Measurements from ENCODE around the gene DPP3. TPM values are rescaled to one million over a fixed set of nuclear protein-coding genes. Genes with fewer than 3 reads are reported as not detected.

DPP3 gene
- polyA plus RNA-seq, 1 experiment: 85.2 TPM

GRCh38 chr11:66464916-66465315, 15.3 kb upstream of the DPP3 start:
- no peak for TF ChIP-seq CTCF (IDR thresholded peaks at IDR 0.05; ENCODE audit: insufficient read depth, low read depth, low read length)
- H3K27me3 ChIP-seq (ENCODE audit: control insufficient read depth, insufficient read depth, low read length): no peaks in the 10 kb centered on the region; the same call in 1 of the 2 replicates
- H3K4me3 ChIP-seq (ENCODE audit: low read depth, low read length): no peak overlapping the region
- no peak for DNase-seq (ENCODE audit: low read depth)
- ChIA-PET CTCF (interaction anchor here (1.0 to 1.3 kb wide), 2 partner anchors 56 to 79 kb away, joined by 3 read pairs; no protein-coding TSS in a partner anchor), POLR2A (no interaction called here)
- H3K36me3 ChIP-seq (ENCODE audit: control insufficient read depth, insufficient read depth, low read length): peaks cover 2% of the 10 kb centered on the region; the same call in 1 of the 2 replicates

GRCh38 chr11:66465373-66466224, 14.6 kb upstream of the DPP3 start:
- H3K36me3 ChIP-seq (ENCODE audit: control insufficient read depth, insufficient read depth, low read length): peaks cover 2% of the 10 kb centered on the region; the same call in 1 of the 2 replicates
- ChIA-PET CTCF (interaction anchor here (1.0 to 2.8 kb wide), 4 partner anchors 13 to 79 kb away, joined by 3 to 18 read pairs (median 3); partner anchors contain the start of gene DPP3), POLR2A (no interaction called here)
- DNase-seq (ENCODE audit: low read depth): no peak
- H3K27me3 ChIP-seq (ENCODE audit: control insufficient read depth, insufficient read depth, low read length): no peaks in the 10 kb centered on the region; the same call in 1 of the 2 replicates
- no peak for TF ChIP-seq CTCF (IDR thresholded peaks at IDR 0.05; ENCODE audit: insufficient read depth, low read depth, low read length)
- H3K4me3 ChIP-seq (ENCODE audit: low read depth, low read length): peak overlapping the region; percentile 72

GRCh38 chr11:66466225-66467033, 13.8 kb upstream of the DPP3 start, which contains the start of gene PELI3:
PELI3 (plus strand) TSS chr11:66466905; CDS start chr11:66468129, 1,224 bp downstream.
- H3K36me3 ChIP-seq (ENCODE audit: control insufficient read depth, insufficient read depth, low read length): peaks cover 5% of the 10 kb centered on the region; the same call in 1 of the 2 replicates
- POLR2A ChIA-PET: interaction anchor here (0.6 to 0.9 kb wide), 4 partner anchors 14 to 210 kb away, joined by 5 to 12 read pairs (median 7); partner anchors contain the start of gene DPP3
- DNase-seq (ENCODE audit: low read depth): peak; percentile 41
- H3K27me3 ChIP-seq (ENCODE audit: control insufficient read depth, insufficient read depth, low read length): no peaks in the 10 kb centered on the region; the same call in 1 of the 2 replicates
- TF ChIP-seq CTCF (IDR thresholded peaks at IDR 0.05; ENCODE audit: insufficient read depth, low read depth, low read length): no peak
- CTCF ChIA-PET: interaction anchor here (0.7 to 2.8 kb wide), 5 partner anchors 8 to 59 kb away, joined by 3 to 18 read pairs (median 3); partner anchors contain the start of genes DPP3 and MRPL11
- H3K4me3 ChIP-seq (ENCODE audit: low read depth, low read length): peak within 1 kb of the TSS; percentile 72

GRCh38 chr11:66467034-66467659, 13.1 kb upstream of the DPP3 start:
- Histone ChIP-seq H3K27me3 (ENCODE audit: control insufficient read depth, insufficient read depth, low read length) (no peaks in the 10 kb centered on the region; the same call in 1 of the 2 replicates), H3K4me3 (ENCODE audit: low read depth, low read length) (peak overlapping the region; percentile 72), H3K36me3 (ENCODE audit: control insufficient read depth, insufficient read depth, low read length) (peaks cover 7% of the 10 kb centered on the region)
- POLR2A ChIA-PET: interaction anchor here (0.9 kb wide), 1 partner anchor 155 kb away, joined by 5 read pairs; no protein-coding TSS in a partner anchor
- no peak for DNase-seq (ENCODE audit: low read depth)
- CTCF ChIA-PET: interaction anchor here (0.7 to 2.8 kb wide), 5 partner anchors 9 to 59 kb away, joined by 3 to 18 read pairs (median 4); partner anchors contain the start of genes DPP3 and MRPL11
- TF ChIP-seq CTCF (IDR thresholded peaks at IDR 0.05; ENCODE audit: insufficient read depth, low read depth, low read length): 0 out of 2 replicates have a peak, but pooled peaks have one; percentile 19

Data from BJ (cell line).